H1 (cell line): Measurements from ENCODE around the gene AP1G2. TPM values are rescaled to one million over a fixed set of nuclear protein-coding genes. Genes with fewer than 3 reads are reported as not detected.
A peak's percentile ranks its signal among the peaks of the same experiment; 100 is the strongest.

Experiments
- CTCF ChIA-PET: fragments of 300-600 bp; sonication (Branson Sonifier 250); formaldehyde crosslinking; loops from one replicate; lab custom pipeline; 2021; ENCODE audit not compliant: partially characterized antibody; lab: Charles Lee
- POLR2A ChIA-PET: fragments of 300-600 bp; sonication (Branson Sonifier 250); formaldehyde crosslinking; loops from one replicate; lab custom pipeline; 2021; ENCODE audit warnings: inconsistent platforms; ENCODE audit not compliant: partially characterized antibody; lab: Charles Lee
- DNase-seq, 2 experiments: peaks; one replicate each; pipeline versions ENCODE4 v3.0.0 to v3.0.0-alpha.2; 2010 to 2022; ENCODE audit warnings: low spot score in 2 of 2, low read depth in 1 of 2, mixed read lengths in 1 of 2
- FAIRE-seq: peaks from 2 replicates; lab custom pipeline; 2011; peaks lifted over from hg19 to GRCh38; lab: Jason Lieb, UNC
- H2AFZ ChIP-seq: 2 replicates; pipeline ENCODE4 v1.8.1; 2012; ENCODE audit warnings: low read length, inconsistent platforms
- H2AK5ac ChIP-seq: 2 replicates; pipeline ENCODE4 v1.6.1; 2013; ENCODE audit warnings: low read depth, low read length
- H2BK120ac ChIP-seq: replicated peaks from 2 replicates; pipeline ENCODE3; 2013; ENCODE audit warnings: low read depth, low read length, inconsistent platforms
- H2BK12ac ChIP-seq: 2 replicates; pipeline ENCODE4 v1.6.1; 2013; ENCODE audit warnings: low read depth, low read length
- H2BK15ac ChIP-seq: 2 replicates; pipeline ENCODE4 v1.6.1; 2013; ENCODE audit warnings: low read length
- H2BK20ac ChIP-seq: 2 replicates; pipeline ENCODE4 v1.6.1; 2013; ENCODE audit warnings: low read length
- H2BK5ac ChIP-seq: 2 replicates; pipeline ENCODE4 v1.6.1; 2013; ENCODE audit warnings: low read depth, low read length
- H3K14ac ChIP-seq: 2 replicates; pipeline ENCODE4 v1.6.1; 2013; ENCODE audit warnings: inconsistent platforms; ENCODE audit not compliant: insufficient read length
- H3K18ac ChIP-seq: 2 replicates; pipeline ENCODE4 v1.6.1; 2013; ENCODE audit warnings: low read length; ENCODE audit errors: extremely low read depth
- H3K23ac ChIP-seq: 2 replicates; pipeline ENCODE4 v1.6.1; 2013; ENCODE audit warnings: inconsistent platforms; ENCODE audit not compliant: insufficient read length
- H3K23me2 ChIP-seq: 2 replicates; pipeline ENCODE4 v1.6.1; 2013; ENCODE audit warnings: low read depth, low read length
- H3K27ac ChIP-seq: 2 replicates; pipeline ENCODE4 v1.6.1; 2011; ENCODE audit warnings: low read depth, low read length, inconsistent platforms
- H3K27me3 ChIP-seq, 4 experiments: replicated peaks in 1 of 4; 1 replicate in 1 of 4; 2 replicates in 3 of 4; pipeline versions ENCODE4 v1.6.1 to v1.8.1; 2011 to 2013; ENCODE audit warnings: low read length in 3 of 4, mild to moderate bottlenecking in 3 of 4, inconsistent platforms in 2 of 4, mixed read lengths in 2 of 4, moderate library complexity in 1 of 4; ENCODE audit not compliant: control insufficient read depth in 3 of 4, insufficient read depth in 3 of 4; ENCODE audit errors: extremely low read depth in 1 of 4
- H3K36me3 ChIP-seq, 4 experiments: 2 replicates each; pipeline versions ENCODE4 v1.6.1 to v1.8.1; 2011 to 2013; ENCODE audit warnings: mild to moderate bottlenecking in 4 of 4, low read length in 3 of 4, moderate library complexity in 2 of 4, control low read depth in 1 of 4, inconsistent platforms in 1 of 4; ENCODE audit not compliant: insufficient read depth in 4 of 4, control insufficient read depth in 2 of 4
- H3K4ac ChIP-seq: replicated peaks from 2 replicates; pipeline ENCODE3; 2013; ENCODE audit warnings: low read length, low read depth, mixed read lengths, inconsistent platforms; ENCODE audit not compliant: insufficient read length
- H3K4me1 ChIP-seq, 4 experiments: replicated peaks in 1 of 4; 1 replicate in 1 of 4; 2 replicates in 3 of 4; pipeline versions ENCODE4 v1.6.1 to v1.8.1; 2011 to 2013; ENCODE audit warnings: low read length in 3 of 4, inconsistent platforms in 2 of 4, mixed read lengths in 1 of 4; ENCODE audit not compliant: insufficient read depth in 4 of 4, control insufficient read depth in 3 of 4
- H3K4me2 ChIP-seq, 2 experiments: 2 replicates each; pipeline versions ENCODE4 v1.6.1 to v1.8.1; 2011 to 2013; ENCODE audit warnings: low read depth in 2 of 2, low read length in 2 of 2, control low read depth in 1 of 2, inconsistent platforms in 1 of 2, mild to moderate bottlenecking in 1 of 2; ENCODE audit not compliant: insufficient read depth in 1 of 2
- H3K4me3 ChIP-seq, 4 experiments: fragments of 200-600, 300-600 bp in 1 of 4; sonication (generic), shearing (Covaris generic), sonication (Bioruptor Twin) in 1 of 4; 2 replicates each; pipeline versions ENCODE4 v1.5.1 to v1.8.1; 2011 to 2016; ENCODE audit warnings: low read length in 4 of 4, low read depth in 3 of 4, control low read depth in 2 of 4, inconsistent platforms in 2 of 4, mild to moderate bottlenecking in 2 of 4, mixed read lengths in 1 of 4, moderate library complexity in 1 of 4; ENCODE audit not compliant: insufficient read depth in 2 of 4; ENCODE audit errors: extremely low read depth in 1 of 4
- H3K56ac ChIP-seq: replicated peaks from 2 replicates; pipeline ENCODE3; 2013; ENCODE audit warnings: low read depth, mild to moderate bottlenecking, mixed read lengths, low read length, inconsistent platforms; ENCODE audit not compliant: insufficient read length
- H3K79me1 ChIP-seq: 2 replicates; pipeline ENCODE4 v1.6.1; 2013; ENCODE audit warnings: low read depth, low read length, control low read depth
- H3K79me2 ChIP-seq, 2 experiments: 2 replicates each; pipeline versions ENCODE4 v1.6.1 to v1.8.1; 2012 to 2013; ENCODE audit warnings: low read length in 2 of 2, mild to moderate bottlenecking in 2 of 2, inconsistent platforms in 1 of 2; ENCODE audit not compliant: insufficient read depth in 2 of 2, control insufficient read depth in 1 of 2
- H3K9ac ChIP-seq, 4 experiments: replicated peaks in 1 of 4; 1 replicate in 1 of 4; 2 replicates in 3 of 4; pipeline versions ENCODE4 v1.6.1 to v1.8.1; 2011 to 2013; ENCODE audit warnings: low read depth in 3 of 4, low read length in 3 of 4, control low read depth in 2 of 4, mild to moderate bottlenecking in 2 of 4, moderate library complexity in 2 of 4, inconsistent platforms in 1 of 4; ENCODE audit errors: extremely low read depth in 1 of 4
- H3K9me3 ChIP-seq, 2 experiments: 2 replicates each; pipeline versions ENCODE4 v1.6.1 to v1.8.1; 2012 to 2013; ENCODE audit warnings: mild to moderate bottlenecking in 2 of 2, moderate library complexity in 2 of 2, control low read depth in 1 of 2, inconsistent platforms in 1 of 2, low read depth in 1 of 2, low read length in 1 of 2, mixed read lengths in 1 of 2; ENCODE audit not compliant: insufficient read depth in 2 of 2
- H4K20me1 ChIP-seq, 2 experiments: replicated peaks in 1 of 2; 2 replicates each; pipeline versions ENCODE3 to v1.8.1; 2011 to 2013; ENCODE audit warnings: inconsistent platforms in 2 of 2, low read length in 2 of 2, mild to moderate bottlenecking in 1 of 2; ENCODE audit not compliant: insufficient read depth in 2 of 2, control insufficient read depth in 1 of 2
- H4K5ac ChIP-seq: 2 replicates; pipeline ENCODE4 v1.6.1; 2013; ENCODE audit warnings: low read length, low read depth, mixed read lengths, inconsistent platforms; ENCODE audit not compliant: insufficient read length
- H4K8ac ChIP-seq: 2 replicates; pipeline ENCODE4 v1.8.0; 2013; ENCODE audit warnings: mild to moderate bottlenecking, moderate library complexity, low read length, inconsistent platforms; ENCODE audit not compliant: insufficient read depth; ENCODE audit errors: extremely low read depth
- H4K91ac ChIP-seq: replicated peaks from 2 replicates; pipeline ENCODE3; 2013; ENCODE audit warnings: low read length, mixed read lengths, inconsistent platforms; ENCODE audit not compliant: insufficient read length
- EP300 ChIP-seq, 2 experiments: IDR thresholded peaks; 1 replicate in 1 of 2; 2 replicates in 1 of 2; pipeline ENCODE4 v1.6.1; 2011 to 2012; ENCODE audit warnings: low read depth in 2 of 2, low read length in 2 of 2, mild to moderate bottlenecking in 2 of 2, borderline replicate concordance in 1 of 2, inconsistent platforms in 1 of 2, moderate library complexity in 1 of 2
- NANOG ChIP-seq: IDR thresholded peaks from 2 replicates; pipeline ENCODE4 v1.6.1; 2011; ENCODE audit warnings: low read length, low read depth, mild to moderate bottlenecking, inconsistent platforms; ENCODE audit not compliant: insufficient read depth, poor library complexity, severe bottlenecking
- WGBS, 2 experiments: shearing (Covaris generic) in 1 of 2; methylation state at CpG; one replicate each; pipeline versions ENCODE4 v1.1.6 to v1.1.7; 2013 to 2015; ENCODE audit warnings: low lambda C conversion rate in 2 of 2, mixed read lengths in 2 of 2, inconsistent platforms in 1 of 2, low coverage in 1 of 2, missing lambda C conversion rate in 1 of 2; ENCODE audit not compliant: insufficient replicate concordance in 2 of 2, insufficient coverage in 1 of 2, insufficient read length in 1 of 2; ENCODE audit errors: extremely low coverage in 1 of 2, missing lambda C conversion rate in 1 of 2; 5-methylcytosine and 5-hydroxymethylcytosine counted together
- polyA plus RNA-seq, 7 experiments: library from polyadenylated mRNA; depleted of rRNA in 3 of 7; stranded (reverse) in 5 of 7; unstranded in 2 of 7; fragments of >200 nt in 5 of 7; fragments of 200-250 nt in 2 of 7; gene quantifications; 1 replicate in 5 of 7; 2 replicates in 1 of 7; 4 replicates in 1 of 7; pipeline versions ENCODE4 v1.2.1 to v1.2.3, GENCODE V29; 2011 to 2013; ENCODE audit warnings: missing spikeins in 2 of 7, mixed read lengths in 2 of 7
- total RNA-seq: library from RNA; stranded (reverse); fragmentation: NEBNext Ultra II Directional; extraction: Animal tissue kit (Norgen Biotek cat#: 25700); gene quantifications from 2 replicates; pipeline ENCODE4 v1.2.1, GENCODE V29; 2021

Gene AP1G2
- total and polyA plus RNA-seq, 2 of the 8 experiments (the other 6 are each of a cell fraction or from before 2014, with no cell fraction given): 70.9 to 134 TPM

DNA sequence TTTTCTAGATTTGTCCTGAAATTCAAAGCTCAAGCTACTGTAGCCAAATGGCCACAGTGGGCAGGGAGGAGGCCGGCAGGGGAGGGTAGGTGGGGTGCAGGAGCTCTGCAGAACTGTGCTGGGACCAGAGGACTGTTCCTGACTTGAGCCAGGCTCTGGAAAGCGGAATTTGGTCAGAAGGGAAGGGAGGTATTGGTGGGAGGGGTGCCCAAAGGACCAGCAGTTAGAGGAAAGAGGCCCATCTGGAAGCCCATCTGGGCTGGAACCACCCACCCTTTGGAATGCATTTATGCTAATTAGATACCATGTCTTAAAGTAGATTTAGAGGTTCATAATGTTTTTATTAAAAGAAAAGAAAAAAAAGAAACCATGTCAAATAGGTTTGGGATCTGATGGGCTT lies 35.5 kb upstream of the AP1G2 start:
- Histone ChIP-seq H3K4me1 (no peaks in the 10 kb centered on the region), H4K5ac (no peak overlapping the region)
- WGBS, 2 experiments: 65% methylated on average over 2 of the region's 2 CpGs; no CpG with 5 or more reads in 1 of the 2 experiments

More for the DNA sequence above, 35.5 kb upstream of the AP1G2 start:
- Histone ChIP-seq H3K79me2 (no peaks in the 10 kb centered on the region), H3K56ac (no peak overlapping the region), H3K36me3 (no peaks in the 10 kb centered on the region), H4K8ac (no peak overlapping the region), H3K4me3 (no peak overlapping the region), H2BK15ac (0 out of 2 replicates have a peak overlapping the region, but pooled peaks have one; percentile 46), H3K4ac (no peak overlapping the region), H3K23me2 (no peaks in the 10 kb centered on the region; the same call in 1 of the 2 replicates), H2AFZ (no peak overlapping the region), H4K20me1 (no peaks in the 10 kb centered on the region), H2BK120ac (no peak overlapping the region), H3K27me3 (no peaks in the 10 kb centered on the region; a peak in 1 of 7 replicates), H2AK5ac (no peak overlapping the region), H4K91ac (no peak overlapping the region), H3K23ac (no peak overlapping the region), H2BK12ac (no peak overlapping the region), H3K27ac (no peak overlapping the region), H3K14ac (no peak overlapping the region), H3K4me2 (no peak overlapping the region), H2BK20ac (no peak overlapping the region), H3K18ac (no peak overlapping the region), H3K9me3 (no peaks in the 10 kb centered on the region; a peak in 1 of 4 replicates), H3K79me1 (no peaks in the 10 kb centered on the region), H2BK5ac (no peak overlapping the region), H3K9ac (no peak overlapping the region)
- no peak for DNase-seq
- TF ChIP-seq NANOG (no peak), EP300 (IDR thresholded peaks at IDR 0.05; ENCODE audit: borderline replicate concordance in 1 of 2, low read depth in 2 of 2, low read length in 2 of 2) (no peak)
- ChIA-PET CTCF (interaction anchor here (1.1 to 2.0 kb wide), 5 partner anchors 14 to 327 kb away, joined by 3 to 13 read pairs (median 5); no protein-coding TSS in a partner anchor), POLR2A (interaction anchor here (0.8 to 1.1 kb wide), 3 partner anchors 8 to 575 kb away, joined by 3 read pairs; no protein-coding TSS in a partner anchor)
- no peak for FAIRE-seq
